ENCODE results near the gene MDM2. TPM values are rescaled to one million over a fixed set of nuclear protein-coding genes. Genes with fewer than 3 reads are reported as not detected.

MDM2 gene
- total and polyA plus RNA-seq, 10 of the 15 experiments (the other 5 are each of a cell fraction or from before 2014, with no cell fraction given): 48.2 to 174 (median 85.0) TPM

- TF ChIP-seq, protein P1, sequence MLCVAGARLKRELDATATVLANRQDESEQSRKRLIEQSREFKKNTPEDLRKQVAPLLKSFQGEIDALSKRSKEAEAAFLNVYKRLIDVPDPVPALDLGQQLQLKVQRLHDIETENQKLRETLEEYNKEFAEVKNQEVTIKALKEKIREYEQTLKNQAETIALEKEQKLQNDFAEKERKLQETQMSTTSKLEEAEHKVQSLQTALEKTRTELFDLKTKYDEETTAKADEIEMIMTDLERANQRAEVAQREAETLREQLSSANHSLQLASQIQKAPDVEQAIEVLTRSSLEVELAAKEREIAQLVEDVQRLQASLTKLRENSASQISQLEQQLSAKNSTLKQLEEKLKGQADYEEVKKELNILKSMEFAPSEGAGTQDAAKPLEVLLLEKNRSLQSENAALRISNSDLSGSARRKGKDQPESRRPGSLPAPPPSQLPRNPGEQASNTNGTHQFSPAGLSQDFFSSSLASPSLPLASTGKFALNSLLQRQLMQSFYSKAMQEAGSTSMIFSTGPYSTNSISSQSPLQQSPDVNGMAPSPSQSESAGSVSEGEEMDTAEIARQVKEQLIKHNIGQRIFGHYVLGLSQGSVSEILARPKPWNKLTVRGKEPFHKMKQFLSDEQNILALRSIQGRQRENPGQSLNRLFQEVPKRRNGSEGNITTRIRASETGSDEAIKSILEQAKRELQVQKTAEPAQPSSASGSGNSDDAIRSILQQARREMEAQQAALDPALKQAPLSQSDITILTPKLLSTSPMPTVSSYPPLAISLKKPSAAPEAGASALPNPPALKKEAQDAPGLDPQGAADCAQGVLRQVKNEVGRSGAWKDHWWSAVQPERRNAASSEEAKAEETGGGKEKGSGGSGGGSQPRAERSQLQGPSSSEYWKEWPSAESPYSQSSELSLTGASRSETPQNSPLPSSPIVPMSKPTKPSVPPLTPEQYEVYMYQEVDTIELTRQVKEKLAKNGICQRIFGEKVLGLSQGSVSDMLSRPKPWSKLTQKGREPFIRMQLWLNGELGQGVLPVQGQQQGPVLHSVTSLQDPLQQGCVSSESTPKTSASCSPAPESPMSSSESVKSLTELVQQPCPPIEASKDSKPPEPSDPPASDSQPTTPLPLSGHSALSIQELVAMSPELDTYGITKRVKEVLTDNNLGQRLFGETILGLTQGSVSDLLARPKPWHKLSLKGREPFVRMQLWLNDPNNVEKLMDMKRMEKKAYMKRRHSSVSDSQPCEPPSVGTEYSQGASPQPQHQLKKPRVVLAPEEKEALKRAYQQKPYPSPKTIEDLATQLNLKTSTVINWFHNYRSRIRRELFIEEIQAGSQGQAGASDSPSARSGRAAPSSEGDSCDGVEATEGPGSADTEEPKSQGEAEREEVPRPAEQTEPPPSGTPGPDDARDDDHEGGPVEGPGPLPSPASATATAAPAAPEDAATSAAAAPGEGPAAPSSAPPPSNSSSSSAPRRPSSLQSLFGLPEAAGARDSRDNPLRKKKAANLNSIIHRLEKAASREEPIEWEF (IDR thresholded peaks at IDR 0.05; ENCODE audit: insufficient replicate concordance, low read depth, low read length): no peak
- no peak for TF ChIP-seq SUPT20H (IDR thresholded peaks at IDR 0.05; ENCODE audit: borderline replicate concordance, control insufficient read depth, low read depth, low read length)
- no peak for TF ChIP-seq PAX8 (IDR thresholded peaks at IDR 0.05)
- TF ChIP-seq CBX5 (IDR thresholded peaks at IDR 0.05; ENCODE audit: low read depth): no peak
- TF ChIP-seq SIN3A (IDR thresholded peaks at IDR 0.05; ENCODE audit: low read depth, low read length): no peak
- no peak for TF ChIP-seq CHD2 (IDR thresholded peaks at IDR 0.05; ENCODE audit: borderline replicate concordance, low read depth, low read length)
- no peak for TF ChIP-seq NFYA (IDR thresholded peaks at IDR 0.05; ENCODE audit: borderline replicate concordance, low read depth, low read length)
- TF ChIP-seq PAX5 (IDR thresholded peaks at IDR 0.05; ENCODE audit: borderline replicate concordance, low read depth, low read length): no peak
- no peak; the same call in 1 of the 2 replicates for TF ChIP-seq SREBF2 (IDR thresholded peaks at IDR 0.05; ENCODE audit: low read length)
- no peak for TF ChIP-seq CHD4 (IDR thresholded peaks at IDR 0.05)
- TF ChIP-seq SMARCA5 (IDR thresholded peaks at IDR 0.05): no peak
- no peak for TF ChIP-seq RFX5 (IDR thresholded peaks at IDR 0.05; ENCODE audit: low read depth, low read length)
- no peak for TF ChIP-seq ZBTB40 (IDR thresholded peaks at IDR 0.05; ENCODE audit: borderline replicate concordance)
- TF ChIP-seq FOS (IDR thresholded peaks at IDR 0.05; ENCODE audit: borderline replicate concordance, extremely low read depth, insufficient read length): peak; percentile 26
- TF ChIP-seq YY1 (IDR thresholded peaks at IDR 0.05; ENCODE audit: low read depth, low read length): no peak
- no peak for TF ChIP-seq DPF2 (IDR thresholded peaks at IDR 0.05)
Measured at GRCh38 chr12:68792952-68793351, 15.0 kb upstream of the MDM2 start (continued).

All from GM12878 (cell line).